GM06990 (cell line): ENCODE results near the gene NBPF11.
"Not testable (repeated sequence)": the region's sequence is repeated elsewhere in the genome, so short reads cannot be mapped to it uniquely, and the experiment has no call there.

Source experiments
- DNase-seq: peaks from one replicate; pipeline ENCODE4 v3.0.0-alpha.2; 2011; ENCODE audit not compliant: insufficient read length; ENCODE audit errors: extremely low read depth
- H3K27me3 ChIP-seq: replicated peaks from 2 replicates; pipeline ENCODE4 v1.6.0; 2011; ENCODE audit warnings: low read length; ENCODE audit not compliant: control insufficient read depth, insufficient read depth
- H3K36me3 ChIP-seq: 2 replicates; pipeline ENCODE4 v1.5.1; 2011; ENCODE audit warnings: low read length; ENCODE audit not compliant: control insufficient read depth, insufficient read depth
- H3K4me3 ChIP-seq: replicated peaks from 2 replicates; pipeline ENCODE4 v1.5.1; 2011; ENCODE audit warnings: low read depth, mild to moderate bottlenecking, control low read depth, low read length

NBPF11 gene

DNA sequence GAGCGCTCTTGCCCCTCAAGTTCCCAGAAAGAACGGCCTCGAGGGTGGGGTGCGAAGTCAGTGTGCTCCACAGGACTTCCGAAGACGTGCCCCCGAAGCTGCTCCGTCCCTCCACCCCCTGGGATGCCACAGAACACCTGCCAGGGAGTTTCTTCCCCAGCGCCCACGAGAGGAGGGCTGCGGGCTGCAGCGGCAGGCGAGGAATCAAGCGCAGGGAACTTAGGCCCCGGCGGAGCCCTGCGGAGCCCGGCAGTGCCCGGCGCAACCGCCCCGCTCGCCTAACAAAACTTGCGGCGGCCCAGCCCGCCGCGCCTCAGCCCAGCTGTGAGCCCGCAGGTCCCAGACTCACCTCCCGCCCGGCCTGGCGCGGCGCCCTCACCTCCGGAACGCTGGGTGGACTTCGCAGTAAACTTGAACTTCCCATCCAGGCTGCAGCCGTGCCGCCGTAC lies 686 bp downstream of the NBPF11 start:
- peak overlapping the region; percentile 67 for H3K4me3 ChIP-seq
- H3K27me3 ChIP-seq, H3K36me3 ChIP-seq: not testable (repeated sequence)
- DNase-seq, result peak; percentile 65

DNA sequence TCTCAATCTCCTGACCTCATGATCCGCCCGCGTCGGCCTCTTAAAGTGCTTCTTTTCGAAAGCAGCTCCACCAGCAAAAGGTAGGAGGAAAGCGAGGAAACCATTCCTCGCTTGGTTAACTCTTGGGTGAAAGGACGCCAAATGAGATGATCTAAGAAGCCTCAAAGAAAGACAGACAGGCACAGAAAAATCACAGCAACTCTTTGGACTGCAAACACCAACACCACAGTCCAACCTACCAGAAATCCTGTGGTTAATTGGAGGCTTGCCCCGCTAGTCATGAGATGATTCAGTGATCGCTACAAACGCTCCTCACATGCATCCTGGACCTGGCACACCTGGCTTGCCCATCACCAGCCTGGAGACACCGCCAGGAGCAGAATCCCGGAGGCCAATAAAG lies 1.1 kb downstream of the NBPF11 start:
- not testable (repeated sequence) for H3K36me3 ChIP-seq, H3K27me3 ChIP-seq
- peak overlapping the region; percentile 67 for H3K4me3 ChIP-seq
- DNase-seq, result peak; percentile 31

DNA sequence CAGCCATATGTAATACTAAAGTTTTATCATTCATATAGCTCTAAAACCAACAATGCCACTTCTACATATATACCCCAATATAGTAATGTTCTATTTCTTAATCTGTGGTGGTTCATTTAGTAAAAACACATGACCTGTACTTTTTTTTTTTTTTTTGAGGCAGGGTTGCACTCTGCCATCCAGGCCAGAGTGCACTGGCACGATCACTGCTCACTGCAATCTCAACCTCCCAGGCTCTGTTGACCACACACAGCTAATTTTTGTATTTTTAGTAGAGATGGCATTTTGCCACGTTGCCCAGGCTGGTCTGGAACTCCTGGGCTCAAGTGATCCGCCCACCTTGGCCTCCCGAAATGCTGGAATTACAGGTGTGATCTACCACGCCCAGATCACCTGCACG lies 2.1 kb downstream of the NBPF11 start:
- not testable (repeated sequence) for H3K4me3 ChIP-seq, H3K36me3 ChIP-seq, DNase-seq, H3K27me3 ChIP-seq

DNA sequence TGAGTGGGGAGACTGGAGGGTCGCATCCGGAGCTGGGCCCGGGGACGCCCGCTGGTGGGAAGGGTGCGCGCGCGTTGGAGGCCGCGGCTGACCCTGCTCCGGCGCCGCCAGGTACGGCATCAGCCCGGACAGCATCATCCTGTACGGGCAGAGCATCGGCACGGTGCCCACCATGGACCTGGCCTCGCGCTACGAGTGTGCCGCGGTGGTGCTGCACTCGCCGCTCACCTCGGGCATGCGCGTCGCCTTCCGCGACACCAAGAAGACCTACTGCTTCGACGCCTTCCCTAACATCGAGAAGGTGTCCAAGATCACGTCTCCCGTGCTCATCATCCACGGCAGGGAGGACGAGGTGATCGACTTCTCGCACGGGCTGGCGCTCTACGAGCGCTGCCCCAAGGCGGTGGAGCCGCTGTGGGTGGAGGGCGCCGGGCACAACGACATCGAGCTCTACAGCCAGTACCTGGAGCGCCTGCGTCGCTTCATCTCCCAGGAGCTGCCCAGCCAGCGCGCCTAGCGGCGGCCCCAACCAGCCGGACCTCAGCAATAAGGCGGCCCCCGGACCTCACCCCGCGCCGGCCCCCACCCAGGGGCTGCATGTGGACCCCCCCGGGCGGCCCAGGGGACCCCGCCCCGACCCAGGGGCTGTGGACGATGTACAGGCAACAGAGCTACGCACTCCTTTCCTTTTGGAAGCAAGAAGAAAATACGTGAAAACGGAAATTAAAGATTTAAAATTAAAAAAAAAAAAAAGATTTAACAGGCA lies 2.8 kb downstream of the NBPF11 start:
- not testable (repeated sequence) for H3K27me3 ChIP-seq, DNase-seq

DNA sequence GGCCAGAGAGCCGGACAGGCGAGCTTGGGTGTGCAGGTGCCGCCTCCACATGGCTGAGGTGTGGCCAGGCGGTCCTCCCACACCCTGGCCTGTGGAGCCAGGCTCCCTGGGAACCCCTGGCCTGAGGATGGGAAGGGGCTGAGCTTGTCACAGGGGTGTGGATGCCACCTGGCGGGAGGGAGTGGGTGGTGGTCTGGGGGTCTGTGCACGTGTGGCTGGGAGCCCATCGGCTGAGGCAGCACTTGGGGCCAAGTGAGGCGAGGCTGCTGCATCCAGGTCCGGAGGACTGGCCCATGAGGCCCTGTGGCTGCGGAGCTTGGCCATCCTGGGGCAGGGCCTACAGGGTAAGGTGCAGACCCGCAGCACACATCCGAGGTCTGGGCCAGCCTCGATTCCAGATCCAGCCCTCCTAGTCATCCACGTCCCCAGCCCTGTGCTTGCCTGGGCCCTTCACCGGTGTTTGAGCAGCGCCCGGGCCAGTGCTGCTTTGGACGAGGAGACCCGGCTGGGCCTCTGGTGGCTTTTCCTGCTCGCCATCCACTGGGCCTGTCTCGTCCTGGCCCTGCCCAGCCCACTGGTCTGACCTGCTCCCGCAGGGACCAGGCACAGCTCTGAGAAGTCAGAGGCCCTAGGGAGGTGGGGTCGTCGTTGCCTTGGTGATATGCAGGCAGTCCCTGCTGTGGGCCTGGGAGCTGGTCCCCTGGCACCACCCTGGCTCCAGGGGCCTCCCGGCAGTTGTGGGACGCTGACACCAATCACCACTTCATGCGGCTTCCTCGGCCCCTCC lies 4.8 kb downstream of the NBPF11 start:
- H3K27me3 ChIP-seq, H3K36me3 ChIP-seq, DNase-seq, H3K4me3 ChIP-seq: not testable (repeated sequence)

More for the DNA sequence above, 2.8 kb downstream of the NBPF11 start:
- H3K36me3 ChIP-seq, H3K4me3 ChIP-seq: not testable (repeated sequence)

DNA sequence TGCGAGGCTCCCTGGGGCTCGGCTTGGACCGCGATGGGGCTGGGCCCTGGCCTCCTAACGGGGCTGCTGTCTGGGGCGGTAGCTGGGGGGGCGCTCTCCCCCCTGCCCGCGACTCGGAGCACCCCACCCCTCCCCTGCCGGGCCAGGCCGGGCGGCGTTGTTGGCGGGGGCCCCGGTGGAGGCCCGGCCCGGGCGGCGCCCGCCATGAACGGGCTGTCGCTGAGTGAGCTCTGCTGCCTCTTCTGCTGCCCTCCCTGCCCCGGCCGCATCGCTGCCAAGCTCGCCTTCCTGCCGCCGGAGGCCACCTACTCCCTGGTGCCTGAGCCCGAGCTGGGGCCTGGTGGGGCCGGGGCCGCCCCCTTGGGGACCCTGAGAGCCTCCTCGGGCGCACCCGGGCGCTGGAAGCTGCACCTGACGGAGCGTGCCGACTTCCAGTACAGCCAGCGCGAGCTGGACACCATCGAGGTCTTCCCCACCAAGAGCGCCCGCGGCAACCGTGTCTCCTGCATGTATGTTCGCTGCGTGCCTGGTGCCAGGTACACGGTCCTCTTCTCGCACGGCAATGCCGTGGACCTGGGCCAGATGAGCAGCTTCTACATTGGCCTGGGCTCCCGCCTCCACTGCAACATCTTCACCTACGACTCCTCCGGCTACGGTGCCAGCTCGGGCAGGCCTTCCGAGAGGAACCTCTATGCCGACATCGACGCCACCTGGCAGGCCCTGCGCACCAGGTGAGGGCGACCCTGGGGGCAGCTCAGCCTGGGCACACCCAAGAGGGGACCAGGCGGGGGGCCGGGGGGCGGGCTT lies 5.7 kb downstream of the NBPF11 start:
- not testable (repeated sequence) for H3K36me3 ChIP-seq, DNase-seq, H3K27me3 ChIP-seq, H3K4me3 ChIP-seq

DNA sequence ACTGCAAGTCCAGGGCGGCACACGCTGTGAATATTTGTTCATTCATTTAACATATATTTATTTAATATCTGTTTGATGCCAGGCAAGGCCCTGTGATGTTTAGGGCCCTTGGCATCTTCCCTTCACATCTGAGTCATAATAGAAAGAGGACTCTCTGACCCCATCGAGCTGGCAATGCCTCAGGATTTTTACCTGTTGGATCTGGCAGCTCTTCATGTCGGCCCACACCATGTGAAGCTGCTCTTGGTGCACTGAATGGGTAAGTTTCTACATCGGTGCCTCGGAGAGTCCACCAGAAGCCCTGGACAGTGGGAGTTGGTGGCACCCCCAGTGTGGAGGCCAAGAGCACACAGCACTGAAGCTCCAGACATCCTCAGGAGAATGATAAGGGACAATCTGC lies 8.9 kb downstream of the NBPF11 start:
- H3K36me3 ChIP-seq, DNase-seq, H3K27me3 ChIP-seq, H3K4me3 ChIP-seq: not testable (repeated sequence)

DNA sequence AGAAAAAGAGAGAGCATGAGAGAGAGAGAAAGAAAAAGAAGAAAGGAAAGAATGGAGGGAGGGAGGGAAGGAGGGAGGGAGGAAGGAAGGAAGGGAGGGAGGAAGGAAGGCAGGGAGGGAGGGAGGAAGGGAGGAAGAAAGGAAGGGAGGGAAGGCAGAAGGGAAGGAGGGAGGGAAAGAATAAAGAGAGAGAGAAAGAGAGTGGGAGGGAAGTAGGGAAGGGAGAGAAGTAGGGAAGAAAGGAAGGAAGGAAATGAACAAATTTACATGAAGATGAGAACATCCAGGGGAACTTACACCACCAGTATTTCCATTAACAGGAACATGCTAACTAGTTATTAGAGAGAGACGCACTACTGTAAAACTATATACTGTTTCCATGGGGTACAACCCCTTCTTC lies 10.1 kb downstream of the NBPF11 start:
- H3K27me3 ChIP-seq, H3K36me3 ChIP-seq: not testable (repeated sequence)

DNA sequence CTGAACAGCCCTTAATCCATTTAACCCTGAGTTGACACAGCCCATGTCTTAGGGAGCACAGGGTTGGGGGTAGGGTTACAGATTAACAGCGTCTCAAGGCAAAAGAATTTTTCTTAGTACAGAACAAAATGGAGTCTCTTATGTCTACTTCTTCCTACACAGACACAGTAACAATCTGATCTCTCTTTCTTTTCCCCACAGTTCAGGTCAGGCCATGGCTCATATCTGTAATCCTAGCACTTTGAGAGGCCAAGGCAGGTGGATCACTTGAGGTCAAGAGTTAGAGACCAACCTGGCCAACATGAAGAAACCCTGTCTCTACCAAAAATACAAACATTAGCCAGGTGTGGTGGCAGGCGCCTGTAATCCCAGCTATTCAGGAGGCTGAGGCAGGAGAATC lies 13.5 kb downstream of the NBPF11 start:
- DNase-seq, H3K4me3 ChIP-seq, H3K27me3 ChIP-seq, H3K36me3 ChIP-seq: not testable (repeated sequence)

More for the DNA sequence above, 10.1 kb downstream of the NBPF11 start:
- DNase-seq, H3K4me3 ChIP-seq: not testable (repeated sequence)

DNA sequence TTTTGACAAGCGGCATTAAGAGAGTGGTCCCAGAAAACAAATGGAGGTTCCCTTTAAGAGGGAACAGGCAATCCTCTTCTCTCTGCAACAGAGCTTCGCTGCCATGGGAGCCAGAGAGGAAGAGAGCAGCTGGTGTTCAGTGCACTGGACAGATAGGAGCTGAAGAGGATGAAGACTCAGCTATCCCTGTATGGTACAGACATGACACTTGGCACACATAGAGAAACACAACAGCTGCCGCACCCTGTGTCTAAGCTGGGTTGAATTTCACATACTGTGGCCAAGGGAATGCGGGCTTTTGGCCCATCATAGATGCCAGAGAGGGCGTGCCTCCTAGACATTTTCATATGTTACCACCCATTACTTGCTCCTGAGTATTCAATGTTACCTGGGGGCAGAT lies 29.7 kb downstream of the NBPF11 start:
- DNase-seq, H3K27me3 ChIP-seq, H3K4me3 ChIP-seq, H3K36me3 ChIP-seq: not testable (repeated sequence)
